H1 (cell line): ENCODE results near the gene PIGU. TPM values are rescaled to one million over a fixed set of nuclear protein-coding genes. Genes with fewer than 3 reads are reported as not detected.

ENCODE experiments used
- CTCF ChIA-PET: fragments of 300-600 bp; sonication (Branson Sonifier 250); formaldehyde crosslinking; loops from one replicate; lab custom pipeline; 2021; ENCODE audit not compliant: partially characterized antibody; lab: Charles Lee
- POLR2A ChIA-PET: fragments of 300-600 bp; sonication (Branson Sonifier 250); formaldehyde crosslinking; loops from one replicate; lab custom pipeline; 2021; ENCODE audit warnings: inconsistent platforms; ENCODE audit not compliant: partially characterized antibody; lab: Charles Lee
- DNase-seq, 2 experiments: peaks; one replicate each; pipeline versions ENCODE4 v3.0.0 to v3.0.0-alpha.2; 2010 to 2022; ENCODE audit warnings: low spot score in 2 of 2, low read depth in 1 of 2, mixed read lengths in 1 of 2
- FAIRE-seq: peaks from 2 replicates; lab custom pipeline; 2011; peaks lifted over from hg19 to GRCh38; lab: Jason Lieb, UNC
- H2AFZ ChIP-seq: 2 replicates; pipeline ENCODE4 v1.8.1; 2012; ENCODE audit warnings: low read length, inconsistent platforms
- H2AK5ac ChIP-seq: 2 replicates; pipeline ENCODE4 v1.6.1; 2013; ENCODE audit warnings: low read depth, low read length
- H2BK120ac ChIP-seq: replicated peaks from 2 replicates; pipeline ENCODE3; 2013; ENCODE audit warnings: low read depth, low read length, inconsistent platforms
- H2BK12ac ChIP-seq: 2 replicates; pipeline ENCODE4 v1.6.1; 2013; ENCODE audit warnings: low read depth, low read length
- H2BK15ac ChIP-seq: 2 replicates; pipeline ENCODE4 v1.6.1; 2013; ENCODE audit warnings: low read length
- H2BK20ac ChIP-seq: 2 replicates; pipeline ENCODE4 v1.6.1; 2013; ENCODE audit warnings: low read length
- H2BK5ac ChIP-seq: 2 replicates; pipeline ENCODE4 v1.6.1; 2013; ENCODE audit warnings: low read depth, low read length
- H3K14ac ChIP-seq: 2 replicates; pipeline ENCODE4 v1.6.1; 2013; ENCODE audit warnings: inconsistent platforms; ENCODE audit not compliant: insufficient read length
- H3K18ac ChIP-seq: 2 replicates; pipeline ENCODE4 v1.6.1; 2013; ENCODE audit warnings: low read length; ENCODE audit errors: extremely low read depth
- H3K23ac ChIP-seq: 2 replicates; pipeline ENCODE4 v1.6.1; 2013; ENCODE audit warnings: inconsistent platforms; ENCODE audit not compliant: insufficient read length
- H3K23me2 ChIP-seq: 2 replicates; pipeline ENCODE4 v1.6.1; 2013; ENCODE audit warnings: low read depth, low read length
- H3K27ac ChIP-seq: 2 replicates; pipeline ENCODE4 v1.6.1; 2011; ENCODE audit warnings: low read depth, low read length, inconsistent platforms
- H3K27me3 ChIP-seq, 4 experiments: replicated peaks in 1 of 4; 1 replicate in 1 of 4; 2 replicates in 3 of 4; pipeline versions ENCODE4 v1.6.1 to v1.8.1; 2011 to 2013; ENCODE audit warnings: low read length in 3 of 4, mild to moderate bottlenecking in 3 of 4, inconsistent platforms in 2 of 4, mixed read lengths in 2 of 4, moderate library complexity in 1 of 4; ENCODE audit not compliant: control insufficient read depth in 3 of 4, insufficient read depth in 3 of 4; ENCODE audit errors: extremely low read depth in 1 of 4
- H3K36me3 ChIP-seq, 4 experiments: 2 replicates each; pipeline versions ENCODE4 v1.6.1 to v1.8.1; 2011 to 2013; ENCODE audit warnings: mild to moderate bottlenecking in 4 of 4, low read length in 3 of 4, moderate library complexity in 2 of 4, control low read depth in 1 of 4, inconsistent platforms in 1 of 4; ENCODE audit not compliant: insufficient read depth in 4 of 4, control insufficient read depth in 2 of 4
- H3K4ac ChIP-seq: replicated peaks from 2 replicates; pipeline ENCODE3; 2013; ENCODE audit warnings: low read length, low read depth, mixed read lengths, inconsistent platforms; ENCODE audit not compliant: insufficient read length
- H3K4me1 ChIP-seq, 4 experiments: replicated peaks in 1 of 4; 1 replicate in 1 of 4; 2 replicates in 3 of 4; pipeline versions ENCODE4 v1.6.1 to v1.8.1; 2011 to 2013; ENCODE audit warnings: low read length in 3 of 4, inconsistent platforms in 2 of 4, mixed read lengths in 1 of 4; ENCODE audit not compliant: insufficient read depth in 4 of 4, control insufficient read depth in 3 of 4
- H3K4me2 ChIP-seq, 2 experiments: 2 replicates each; pipeline versions ENCODE4 v1.6.1 to v1.8.1; 2011 to 2013; ENCODE audit warnings: low read depth in 2 of 2, low read length in 2 of 2, control low read depth in 1 of 2, inconsistent platforms in 1 of 2, mild to moderate bottlenecking in 1 of 2; ENCODE audit not compliant: insufficient read depth in 1 of 2
- H3K4me3 ChIP-seq, 4 experiments: fragments of 200-600, 300-600 bp in 1 of 4; sonication (generic), shearing (Covaris generic), sonication (Bioruptor Twin) in 1 of 4; 2 replicates each; pipeline versions ENCODE4 v1.5.1 to v1.8.1; 2011 to 2016; ENCODE audit warnings: low read length in 4 of 4, low read depth in 3 of 4, control low read depth in 2 of 4, inconsistent platforms in 2 of 4, mild to moderate bottlenecking in 2 of 4, mixed read lengths in 1 of 4, moderate library complexity in 1 of 4; ENCODE audit not compliant: insufficient read depth in 2 of 4; ENCODE audit errors: extremely low read depth in 1 of 4
- H3K56ac ChIP-seq: replicated peaks from 2 replicates; pipeline ENCODE3; 2013; ENCODE audit warnings: low read depth, mild to moderate bottlenecking, mixed read lengths, low read length, inconsistent platforms; ENCODE audit not compliant: insufficient read length
- H3K79me1 ChIP-seq: 2 replicates; pipeline ENCODE4 v1.6.1; 2013; ENCODE audit warnings: low read depth, low read length, control low read depth
- H3K79me2 ChIP-seq, 2 experiments: 2 replicates each; pipeline versions ENCODE4 v1.6.1 to v1.8.1; 2012 to 2013; ENCODE audit warnings: low read length in 2 of 2, mild to moderate bottlenecking in 2 of 2, inconsistent platforms in 1 of 2; ENCODE audit not compliant: insufficient read depth in 2 of 2, control insufficient read depth in 1 of 2
- H3K9ac ChIP-seq, 4 experiments: replicated peaks in 1 of 4; 1 replicate in 1 of 4; 2 replicates in 3 of 4; pipeline versions ENCODE4 v1.6.1 to v1.8.1; 2011 to 2013; ENCODE audit warnings: low read depth in 3 of 4, low read length in 3 of 4, control low read depth in 2 of 4, mild to moderate bottlenecking in 2 of 4, moderate library complexity in 2 of 4, inconsistent platforms in 1 of 4; ENCODE audit errors: extremely low read depth in 1 of 4
- H3K9me3 ChIP-seq, 2 experiments: 2 replicates each; pipeline versions ENCODE4 v1.6.1 to v1.8.1; 2012 to 2013; ENCODE audit warnings: mild to moderate bottlenecking in 2 of 2, moderate library complexity in 2 of 2, control low read depth in 1 of 2, inconsistent platforms in 1 of 2, low read depth in 1 of 2, low read length in 1 of 2, mixed read lengths in 1 of 2; ENCODE audit not compliant: insufficient read depth in 2 of 2
- H4K20me1 ChIP-seq, 2 experiments: replicated peaks in 1 of 2; 2 replicates each; pipeline versions ENCODE3 to v1.8.1; 2011 to 2013; ENCODE audit warnings: inconsistent platforms in 2 of 2, low read length in 2 of 2, mild to moderate bottlenecking in 1 of 2; ENCODE audit not compliant: insufficient read depth in 2 of 2, control insufficient read depth in 1 of 2
- H4K5ac ChIP-seq: 2 replicates; pipeline ENCODE4 v1.6.1; 2013; ENCODE audit warnings: low read length, low read depth, mixed read lengths, inconsistent platforms; ENCODE audit not compliant: insufficient read length
- H4K8ac ChIP-seq: 2 replicates; pipeline ENCODE4 v1.8.0; 2013; ENCODE audit warnings: mild to moderate bottlenecking, moderate library complexity, low read length, inconsistent platforms; ENCODE audit not compliant: insufficient read depth; ENCODE audit errors: extremely low read depth
- H4K91ac ChIP-seq: replicated peaks from 2 replicates; pipeline ENCODE3; 2013; ENCODE audit warnings: low read length, mixed read lengths, inconsistent platforms; ENCODE audit not compliant: insufficient read length
- E2F6 ChIP-seq: IDR thresholded peaks from 2 replicates; pipeline ENCODE4 v1.6.1; 2012; ENCODE audit warnings: inconsistent platforms
- MAFK ChIP-seq: IDR thresholded peaks from 2 replicates; pipeline ENCODE4 v1.6.1; 2012; ENCODE audit warnings: low read depth, mild to moderate bottlenecking, improper control_type of control experiment, low read length
- PHF8 ChIP-seq: fragments of 200-600 bp; sonication (generic); conservative IDR thresholded peaks from 2 replicates; pipeline ENCODE4 v1.7.1; 2012; ENCODE audit warnings: low read depth, mild to moderate bottlenecking, inconsistent platforms, low read length, moderate library complexity
- SP2 ChIP-seq: IDR thresholded peaks from 2 replicates; pipeline ENCODE4 v1.6.1; 2012; ENCODE audit warnings: mild to moderate bottlenecking, low read length, inconsistent platforms
- SRF ChIP-seq: IDR thresholded peaks from 2 replicates; pipeline ENCODE4 v1.6.1; 2011; ENCODE audit warnings: mild to moderate bottlenecking, low read depth, low read length, moderate library complexity
- WGBS, 2 experiments: shearing (Covaris generic) in 1 of 2; methylation state at CpG; one replicate each; pipeline versions ENCODE4 v1.1.6 to v1.1.7; 2013 to 2015; ENCODE audit warnings: low lambda C conversion rate in 2 of 2, mixed read lengths in 2 of 2, inconsistent platforms in 1 of 2, low coverage in 1 of 2, missing lambda C conversion rate in 1 of 2; ENCODE audit not compliant: insufficient replicate concordance in 2 of 2, insufficient coverage in 1 of 2, insufficient read length in 1 of 2; ENCODE audit errors: extremely low coverage in 1 of 2, missing lambda C conversion rate in 1 of 2; 5-methylcytosine and 5-hydroxymethylcytosine counted together
- polyA plus RNA-seq, 7 experiments: library from polyadenylated mRNA; depleted of rRNA in 3 of 7; stranded (reverse) in 5 of 7; unstranded in 2 of 7; fragments of >200 nt in 5 of 7; fragments of 200-250 nt in 2 of 7; gene quantifications; 1 replicate in 5 of 7; 2 replicates in 1 of 7; 4 replicates in 1 of 7; pipeline versions ENCODE4 v1.2.1 to v1.2.3, GENCODE V29; 2011 to 2013; ENCODE audit warnings: missing spikeins in 2 of 7, mixed read lengths in 2 of 7
- total RNA-seq: library from RNA; stranded (reverse); fragmentation: NEBNext Ultra II Directional; extraction: Animal tissue kit (Norgen Biotek cat#: 25700); gene quantifications from 2 replicates; pipeline ENCODE4 v1.2.1, GENCODE V29; 2021

Gene PIGU
- total and polyA plus RNA-seq, 2 of the 8 experiments (the other 6 are each of a cell fraction or from before 2014, with no cell fraction given), result 28.3 to 117 TPM

GRCh38 chr20:34514897-34515483, 161.9 kb downstream of the PIGU start:
- H3K18ac ChIP-seq, result no peak overlapping the region; the same call in 1 of the 2 replicates
- WGBS, 2 experiments, result 52% methylated on average over 19 of the region's 19 CpGs; no CpG with 5 or more reads in 1 of the 2 experiments
- peaks cover 3 to 5% of the 10 kb centered on the region in 2 experiments for H4K20me1 ChIP-seq
- no peak overlapping the region for H4K5ac ChIP-seq
- H3K4me3 ChIP-seq, result peak overlapping the region; percentile 77 to 87 (median 82); a peak in 7 of 8 replicates
- peaks cover 10% of the 10 kb centered on the region for H3K23me2 ChIP-seq
- H3K9ac ChIP-seq, result peak overlapping the region in 3 of 4 experiments; percentile 41 to 43 (median 43); a peak in 4 of 7 replicates
- no peak overlapping the region for H3K56ac ChIP-seq
- peaks cover 0 to 33% of the 10 kb centered on the region in 2 experiments; a peak in 3 of 4 replicates for H3K79me2 ChIP-seq
- H2BK5ac ChIP-seq, result no peak overlapping the region
- H4K8ac ChIP-seq, result no peak overlapping the region
- H3K4me1 ChIP-seq, result peaks cover 0 to 3% (median 3%) of the 10 kb centered on the region in 4 experiments; a peak in 3 of 7 replicates
- H3K23ac ChIP-seq, result no peak overlapping the region
- no peak overlapping the region for H2BK20ac ChIP-seq
- DNase-seq, result no peak
- H2BK15ac ChIP-seq, result no peak overlapping the region
- H3K79me1 ChIP-seq, result no peaks in the 10 kb centered on the region
- no peak for TF ChIP-seq E2F6
- TF ChIP-seq MAFK, result no peak
- no peak for TF ChIP-seq SP2
- TF ChIP-seq PHF8, result no peak
- no peak for TF ChIP-seq SRF
- H3K9me3 ChIP-seq, result no peaks in the 10 kb centered on the region
- H3K4ac ChIP-seq, result no peak overlapping the region
- no peak for FAIRE-seq
- H3K27me3 ChIP-seq, result no peaks in the 10 kb centered on the region
- no peak overlapping the region for H3K14ac ChIP-seq
- H2BK120ac ChIP-seq, result no peak overlapping the region
- H3K27ac ChIP-seq, result no peak overlapping the region
- peak overlapping the region; percentile 4; the same call in 1 of the 2 replicates for H2AFZ ChIP-seq
- POLR2A ChIA-PET, result interaction anchor here (0.5 to 3.3 kb wide), 9 partner anchors 10 to 216 kb away, joined by 3 to 15 read pairs (median 4); partner anchors contain the start of genes AHCY and ITCH
- peaks cover 0 to under 1% (median 0%) of the 10 kb centered on the region in 4 experiments; a peak in 2 of 8 replicates for H3K36me3 ChIP-seq
- no peak overlapping the region for H2BK12ac ChIP-seq
- H4K91ac ChIP-seq, result no peak overlapping the region
- H3K4me2 ChIP-seq, result peak overlapping the region; percentile 77 to 81
- no peak overlapping the region for H2AK5ac ChIP-seq
- CTCF ChIA-PET, result interaction anchor here (0.9 to 4.7 kb wide), 6 partner anchors 16 to 326 kb away, joined by 3 to 25 read pairs (median 3); no protein-coding TSS in a partner anchor
